PC-9 (cell line): Measurements from ENCODE around the gene IGSF21.

Experiments
- CTCF ChIP-seq: fragments of 200-600 bp; sonication (generic); conservative IDR thresholded peaks from 2 replicates; pipeline ENCODE4 v1.6.1; 2017; ENCODE audit warnings: mixed run types, antibody characterized with exemption, mild to moderate bottlenecking, moderate library complexity
- EZH2 ChIP-seq: fragments of 200-600 bp; sonication (generic); IDR thresholded peaks from 2 replicates; pipeline ENCODE4 v1.8.0; 2017; ENCODE audit warnings: antibody characterized with exemption, low read depth

- TF ChIP-seq CTCF (no peak), EZH2 (no peak)
These were observed 35.4 kb downstream of the IGSF21 start for GRCh38 chr1:18142969-18143368.
